ENCODE measurements around the gene PDE6C.

DNA sequence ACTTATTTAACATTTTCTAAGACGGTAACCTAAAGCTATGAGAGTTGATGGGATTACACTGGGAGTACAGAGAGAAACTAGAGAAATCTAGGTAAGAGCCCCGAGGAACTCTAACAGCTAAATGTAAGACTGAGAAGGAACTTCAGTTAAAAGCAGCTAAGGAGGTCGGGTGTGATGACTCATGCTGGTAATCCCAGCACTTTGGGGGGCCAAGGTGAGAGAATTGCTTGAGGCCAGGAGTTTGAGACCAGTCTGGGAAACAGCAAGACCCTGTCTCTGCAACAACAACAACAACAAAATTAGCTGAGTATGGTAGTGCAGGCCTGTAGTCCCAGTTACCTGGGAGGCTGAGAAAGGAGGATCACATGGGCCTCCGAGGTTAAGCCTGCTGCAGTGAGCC is 66.0 kb downstream of the PDE6C start:
- TF ChIP-seq POLR2A (IDR thresholded peaks at IDR 0.05) = no peak
- no peak for TF ChIP-seq CTCF (IDR thresholded peaks at IDR 0.05)

All from body of pancreas (tissue), 4 donors.